ENCODE measurements around the gene KIF26B. TPM values are rescaled to one million over a fixed set of nuclear protein-coding genes. Genes with fewer than 3 reads are reported as not detected.

KIF26B gene
- total RNA-seq, 3 donors from 2014 or later (not counting 1 experiment from before 2014, with no cell fraction given) = 0.16 to 0.96 (median 0.18) TPM

- H3K36me3 ChIP-seq (ENCODE audit: control insufficient read depth, insufficient read depth, low read length) = no peaks in the 10 kb centered on the region
- DNase-seq (no peak), ATAC-seq (no peak)
- Mint-ChIP-seq H3K27me3 (ENCODE audit: low read depth in 2 of 2) (no peaks in the 10 kb centered on the region), H3K4me1 (no peaks in the 10 kb centered on the region), H3K27ac (no peak overlapping the region), H3K4me3 (no peak overlapping the region), H3K9me3 (no peaks in the 10 kb centered on the region), H3K36me3 (no peaks in the 10 kb centered on the region)
- no peaks in the 10 kb centered on the region for H3K27me3 ChIP-seq (ENCODE audit: control insufficient read depth, insufficient read depth, low read length)
- H3K4me3 ChIP-seq (ENCODE audit: low read length) = no peak overlapping the region
- H3K27ac ChIP-seq (ENCODE audit: low read length) = no peak overlapping the region
- no peaks in the 10 kb centered on the region for H3K9me3 ChIP-seq (ENCODE audit: control insufficient read depth, insufficient read depth, low read length)
- intact Hi-C loops (cut with micrococcal nuclease) = no loop called here
- H3K4me1 ChIP-seq (ENCODE audit: control insufficient read depth, insufficient read depth, low read length) = no peaks in the 10 kb centered on the region
- WGBS (ENCODE audit: insufficient coverage) = 95% methylated on average over 6 of the region's 6 CpGs
- no peak for TF ChIP-seq CTCF (IDR thresholded peaks at IDR 0.05)
Observed at GRCh38 chr1:245657371-245657770, 502.6 kb downstream of the KIF26B start.

- no peak overlapping the region for H3K27ac ChIP-seq (ENCODE audit: low read length)
- no peak overlapping the region for H3K27ac Mint-ChIP-seq
- no peak for ATAC-seq
- H3K27me3 ChIP-seq (ENCODE audit: control insufficient read depth, insufficient read depth, low read length) = no peaks in the 10 kb centered on the region
- H3K27me3 Mint-ChIP-seq (ENCODE audit: low read depth in 2 of 2) = no peaks in the 10 kb centered on the region
- 90% methylated on average over 3 of the region's 3 CpGs for WGBS (ENCODE audit: insufficient coverage)
- H3K9me3 ChIP-seq (ENCODE audit: control insufficient read depth, insufficient read depth, low read length) = no peaks in the 10 kb centered on the region
- intact Hi-C loops (cut with micrococcal nuclease) = no loop called here
- H3K4me1 ChIP-seq (ENCODE audit: control insufficient read depth, insufficient read depth, low read length) = no peaks in the 10 kb centered on the region
- TF ChIP-seq CTCF (IDR thresholded peaks at IDR 0.05) = no peak
- no peaks in the 10 kb centered on the region for H3K36me3 ChIP-seq (ENCODE audit: control insufficient read depth, insufficient read depth, low read length)
- no peak overlapping the region for H3K4me3 ChIP-seq (ENCODE audit: low read length)
- no peak overlapping the region for H3K4me3 Mint-ChIP-seq
- no peaks in the 10 kb centered on the region for H3K36me3 Mint-ChIP-seq
- no peaks in the 10 kb centered on the region for H3K4me1 Mint-ChIP-seq
- DNase-seq = no peak
- no peaks in the 10 kb centered on the region for H3K9me3 Mint-ChIP-seq
Observed at GRCh38 chr1:245663373-245663772, 508.6 kb downstream of the KIF26B start.

- Mint-ChIP-seq H3K4me3 (no peak overlapping the region), H3K36me3 (no peaks in the 10 kb centered on the region), H3K27ac (no peak overlapping the region), H3K27me3 (ENCODE audit: low read depth in 2 of 2) (no peaks in the 10 kb centered on the region), H3K9me3 (no peaks in the 10 kb centered on the region), H3K4me1 (no peaks in the 10 kb centered on the region)
- Histone ChIP-seq H3K4me3 (ENCODE audit: low read length) (no peak overlapping the region), H3K27me3 (ENCODE audit: control insufficient read depth, insufficient read depth, low read length) (no peaks in the 10 kb centered on the region), H3K36me3 (ENCODE audit: control insufficient read depth, insufficient read depth, low read length) (no peaks in the 10 kb centered on the region), H3K9me3 (ENCODE audit: control insufficient read depth, insufficient read depth, low read length) (no peaks in the 10 kb centered on the region), H3K4me1 (ENCODE audit: control insufficient read depth, insufficient read depth, low read length) (no peaks in the 10 kb centered on the region), H3K27ac (ENCODE audit: low read length) (no peak overlapping the region)
- no peak for ATAC-seq
- intact Hi-C loops (cut with micrococcal nuclease) = no loop called here
- TF ChIP-seq CTCF (IDR thresholded peaks at IDR 0.05) = no peak
- no peak for DNase-seq
- 97% methylated on average over 8 of the region's 8 CpGs for WGBS (ENCODE audit: insufficient coverage)
Observed at GRCh38 chr1:245663841-245664240, 509.1 kb downstream of the KIF26B start.

GRCh38 chr1:245666412-245666811, 511.6 kb downstream of the KIF26B start:
- no peaks in the 10 kb centered on the region for H3K4me1 ChIP-seq (ENCODE audit: control insufficient read depth, insufficient read depth, low read length)
- no peak overlapping the region for H3K27ac ChIP-seq (ENCODE audit: low read length)
- no peak for TF ChIP-seq CTCF (IDR thresholded peaks at IDR 0.05)
- intact Hi-C loops (cut with micrococcal nuclease) = no loop called here
- no peak overlapping the region for H3K4me3 ChIP-seq (ENCODE audit: low read length)
- ATAC-seq = no peak
- no peaks in the 10 kb centered on the region for H3K36me3 ChIP-seq (ENCODE audit: control insufficient read depth, insufficient read depth, low read length)
- DNase-seq = no peak
- no peaks in the 10 kb centered on the region for H3K9me3 Mint-ChIP-seq
- H3K36me3 Mint-ChIP-seq = no peaks in the 10 kb centered on the region
- no peaks in the 10 kb centered on the region for H3K27me3 Mint-ChIP-seq (ENCODE audit: low read depth in 2 of 2)
- H3K9me3 ChIP-seq (ENCODE audit: control insufficient read depth, insufficient read depth, low read length) = no peaks in the 10 kb centered on the region
- no peaks in the 10 kb centered on the region for H3K27me3 ChIP-seq (ENCODE audit: control insufficient read depth, insufficient read depth, low read length)
- 92% methylated on average over 9 of the region's 9 CpGs for WGBS (ENCODE audit: insufficient coverage)
- no peak overlapping the region for H3K27ac Mint-ChIP-seq
- no peak overlapping the region for H3K4me3 Mint-ChIP-seq
- H3K4me1 Mint-ChIP-seq = no peaks in the 10 kb centered on the region
